HL-60 (cell line): ENCODE measurements around the gene PLEKHA3.

Experiments
- GABPA ChIP-seq: IDR thresholded peaks from 2 replicates; pipeline ENCODE4 v1.6.1; 2012; ENCODE audit warnings: low read depth
- POLR2AphosphoS5 ChIP-seq: IDR thresholded peaks from 2 replicates; pipeline ENCODE4 v1.6.1; 2012; ENCODE audit warnings: low read depth
- SPI1 ChIP-seq: IDR thresholded peaks from 2 replicates; pipeline ENCODE4 v1.6.1; 2012; ENCODE audit warnings: low read depth, mild to moderate bottlenecking, borderline replicate concordance
- TF ChIP-seq, protein P1 (sequence below): IDR thresholded peaks from one replicate; pipeline ENCODE4 v1.5.1; 2011; ENCODE audit warnings: low read length, control low read depth, inconsistent platforms; ENCODE audit not compliant: insufficient read depth

DNA sequence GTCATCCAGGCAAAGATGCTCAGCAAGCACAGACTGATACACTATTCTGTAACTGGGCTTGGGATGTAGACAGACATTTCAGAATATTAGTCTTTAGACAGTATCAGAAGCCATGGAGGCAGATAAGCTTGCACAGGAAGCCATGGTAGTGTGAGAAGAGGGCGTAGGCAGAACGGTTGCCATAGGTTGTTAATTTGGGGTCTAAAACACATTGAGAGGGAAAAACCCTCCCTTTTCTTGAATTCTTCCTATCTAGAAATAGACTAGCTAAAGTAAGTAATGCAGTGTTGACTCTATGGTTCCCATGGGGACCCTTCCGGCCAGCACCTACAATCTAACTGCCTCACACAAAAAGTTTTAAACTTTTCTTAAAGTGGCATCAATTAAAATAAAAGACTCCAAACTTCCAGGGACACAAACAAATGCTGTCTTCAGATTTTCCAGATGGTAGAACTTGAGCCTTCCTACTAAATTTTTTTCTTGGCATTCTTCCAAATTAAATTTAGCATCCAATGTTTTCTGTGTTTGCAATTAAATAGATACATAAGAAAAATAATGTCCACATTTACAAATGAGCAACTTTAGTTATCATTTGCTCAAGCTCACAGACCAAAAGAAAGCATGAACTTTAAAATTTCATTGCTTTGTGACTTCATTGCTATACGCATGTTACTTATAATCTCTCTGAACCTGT is 31.1 kb upstream of the PLEKHA3 start:
- TF ChIP-seq POLR2AphosphoS5, result no peak
- TF ChIP-seq, protein P1, sequence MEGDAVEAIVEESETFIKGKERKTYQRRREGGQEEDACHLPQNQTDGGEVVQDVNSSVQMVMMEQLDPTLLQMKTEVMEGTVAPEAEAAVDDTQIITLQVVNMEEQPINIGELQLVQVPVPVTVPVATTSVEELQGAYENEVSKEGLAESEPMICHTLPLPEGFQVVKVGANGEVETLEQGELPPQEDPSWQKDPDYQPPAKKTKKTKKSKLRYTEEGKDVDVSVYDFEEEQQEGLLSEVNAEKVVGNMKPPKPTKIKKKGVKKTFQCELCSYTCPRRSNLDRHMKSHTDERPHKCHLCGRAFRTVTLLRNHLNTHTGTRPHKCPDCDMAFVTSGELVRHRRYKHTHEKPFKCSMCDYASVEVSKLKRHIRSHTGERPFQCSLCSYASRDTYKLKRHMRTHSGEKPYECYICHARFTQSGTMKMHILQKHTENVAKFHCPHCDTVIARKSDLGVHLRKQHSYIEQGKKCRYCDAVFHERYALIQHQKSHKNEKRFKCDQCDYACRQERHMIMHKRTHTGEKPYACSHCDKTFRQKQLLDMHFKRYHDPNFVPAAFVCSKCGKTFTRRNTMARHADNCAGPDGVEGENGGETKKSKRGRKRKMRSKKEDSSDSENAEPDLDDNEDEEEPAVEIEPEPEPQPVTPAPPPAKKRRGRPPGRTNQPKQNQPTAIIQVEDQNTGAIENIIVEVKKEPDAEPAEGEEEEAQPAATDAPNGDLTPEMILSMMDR, result no peak
- TF ChIP-seq SPI1, result no peak
- TF ChIP-seq GABPA, result no peak
